SK-N-SH (cell line): ENCODE results near the gene PPP1R9A. TPM values are rescaled to one million over a fixed set of nuclear protein-coding genes. Genes with fewer than 3 reads are reported as not detected.

Source experiments
- CTCF ChIA-PET: fragments of 300-600, 350-600 bp; formaldehyde crosslinking; extraction: SDS; loops from one replicate; lab custom pipeline; 2021; lab: Yijun Ruan, JAX
- POLR2A ChIA-PET: fragments of 350-600 bp; sonication (Branson Sonifier 250); formaldehyde crosslinking; extraction: SDS; loops from one replicate; lab custom pipeline; 2020; ENCODE audit warnings: antibody characterized with exemption, inconsistent platforms; lab: Yijun Ruan, JAX
- DNase-seq: peaks from one replicate; pipeline ENCODE4 v3.0.0; 2012
- H2AFZ ChIP-seq: fragments of 200-600 bp; sonication (generic); 2 replicates; pipeline ENCODE4 v1.8.1; 2016; ENCODE audit warnings: antibody characterized with exemption, mild to moderate bottlenecking, low read depth
- H3F3A ChIP-seq: fragments of 200-600 bp; sonication (generic); replicated peaks from 2 replicates; pipeline ENCODE3; 2016; ENCODE audit warnings: antibody characterized with exemption, mild to moderate bottlenecking; ENCODE audit not compliant: insufficient read depth
- H3K27ac ChIP-seq, 2 experiments: fragments of 200-500 bp in 1 of 2; fragments of 200-600 bp in 1 of 2; sonication (Bioruptor generic) in 1 of 2; sonication (generic), shearing (Covaris generic) in 1 of 2; 2 replicates each; pipeline versions ENCODE4 v1.5.1 to v1.6.1; 2014 to 2016; ENCODE audit warnings: low read depth in 2 of 2, inconsistent platforms in 1 of 2, low read length in 1 of 2, mild to moderate bottlenecking in 1 of 2, mixed read lengths in 1 of 2
- H3K27me3 ChIP-seq: fragments of 200-600 bp; sonication (generic), shearing (Covaris generic); 2 replicates; pipeline ENCODE4 v1.6.1; 2016; ENCODE audit warnings: mixed run types; ENCODE audit not compliant: insufficient read depth
- H3K36me3 ChIP-seq, 2 experiments: fragments of 200-500 bp in 1 of 2; fragments of 200-600 bp in 1 of 2; sonication (Bioruptor generic) in 1 of 2; sonication (generic) in 1 of 2; replicated peaks in 1 of 2; 2 replicates each; pipeline versions ENCODE3 to v1.5.1; 2014 to 2016; ENCODE audit warnings: low read length in 1 of 2, mild to moderate bottlenecking in 1 of 2; ENCODE audit not compliant: insufficient read depth in 2 of 2, control insufficient read depth in 1 of 2
- H3K4me1 ChIP-seq, 2 experiments: fragments of 200-500 bp in 1 of 2; fragments of 200-600 bp in 1 of 2; sonication (Bioruptor generic) in 1 of 2; sonication (generic), shearing (Covaris generic) in 1 of 2; 2 replicates each; pipeline versions ENCODE4 v1.5.1 to v1.6.1; 2014 to 2016; ENCODE audit warnings: low read depth in 1 of 2, low read length in 1 of 2, mixed run types in 1 of 2; ENCODE audit not compliant: insufficient read depth in 2 of 2, control insufficient read depth in 1 of 2
- H3K4me2 ChIP-seq: fragments of 200-600 bp; sonication (generic), shearing (Covaris generic); 2 replicates; pipeline ENCODE4 v1.6.1; 2017; ENCODE audit warnings: mixed run types
- H3K4me3 ChIP-seq, 2 experiments: fragments of 200-500 bp in 1 of 2; fragments of 200-600 bp in 1 of 2; sonication (Bioruptor generic) in 1 of 2; sonication (generic), shearing (Covaris generic) in 1 of 2; 2 replicates each; pipeline versions ENCODE4 v1.5.1 to v1.8.1; 2014 to 2016; ENCODE audit warnings: low read depth in 2 of 2, inconsistent platforms in 1 of 2, low read length in 1 of 2, mild to moderate bottlenecking in 1 of 2, mixed read lengths in 1 of 2, moderate library complexity in 1 of 2
- H3K79me2 ChIP-seq: fragments of 200-600 bp; sonication (generic); 2 replicates; pipeline ENCODE4 v1.8.1; 2017; ENCODE audit warnings: mild to moderate bottlenecking; ENCODE audit not compliant: insufficient read depth
- H3K9ac ChIP-seq: fragments of 200-600 bp; sonication (generic); 2 replicates; pipeline ENCODE4 v1.6.1; 2017; ENCODE audit warnings: mixed run types
- H3K9me2 ChIP-seq: fragments of 200-600 bp; sonication (generic); 2 replicates; pipeline ENCODE4 v1.6.1; 2017; ENCODE audit warnings: mixed run types
- H3K9me3 ChIP-seq: fragments of 200-600 bp; sonication (generic); 2 replicates; pipeline ENCODE4 v1.6.1; 2017; ENCODE audit warnings: mixed run types, mild to moderate bottlenecking, moderate library complexity
- H4K20me1 ChIP-seq: fragments of 200-600 bp; sonication (generic); 2 replicates; pipeline ENCODE4 v1.6.1; 2017; ENCODE audit warnings: mild to moderate bottlenecking, mixed run types; ENCODE audit not compliant: insufficient read depth
- CHD2 ChIP-seq: fragments of 150-350 bp; IDR thresholded peaks from 2 replicates; pipeline ENCODE4 v1.6.1; 2018; ENCODE audit warnings: low read length; ENCODE audit not compliant: partially characterized antibody
- EZH2phosphoT487 ChIP-seq: fragments of 200-600 bp; sonication (generic); IDR thresholded peaks from 2 replicates; pipeline ENCODE4 v1.6.1; 2017; ENCODE audit warnings: low read depth, mixed run types, mild to moderate bottlenecking, antibody characterized with exemption, moderate library complexity, borderline replicate concordance
- FOSL2 ChIP-seq: IDR thresholded peaks from 2 replicates; pipeline ENCODE4 v1.4.0; 2012; ENCODE audit warnings: low read depth, mild to moderate bottlenecking, moderate library complexity, borderline replicate concordance
- GATA2 ChIP-seq: sonication (generic); formaldehyde crosslinking; IDR thresholded peaks from 2 replicates; pipeline ENCODE4 v1.5.0; 2020; ENCODE audit warnings: mild to moderate bottlenecking, missing genetic modification reagents
- JUND ChIP-seq: IDR thresholded peaks from 2 replicates; pipeline ENCODE4 v1.4.0; 2012
- MXI1 ChIP-seq: IDR thresholded peaks from 2 replicates; pipeline ENCODE4 v1.6.1; 2012; ENCODE audit warnings: mild to moderate bottlenecking, low read depth, low read length, improper control_type of control experiment
- NFIC ChIP-seq: IDR thresholded peaks from 2 replicates; pipeline ENCODE4 v1.4.0; 2012; ENCODE audit warnings: borderline replicate concordance
- NRF1 ChIP-seq: IDR thresholded peaks from 2 replicates; pipeline ENCODE4 v1.6.1; 2012; ENCODE audit warnings: low read depth, mild to moderate bottlenecking, low read length
- RAD21 ChIP-seq: IDR thresholded peaks from 2 replicates; pipeline ENCODE4 v1.6.1; 2012; ENCODE audit warnings: mild to moderate bottlenecking, low read length
- RCOR1 ChIP-seq: fragments of 150-350 bp; IDR thresholded peaks from 2 replicates; pipeline ENCODE4 v1.6.1; 2017; ENCODE audit warnings: antibody characterized with exemption, low read length
- RFX5 ChIP-seq: IDR thresholded peaks from 2 replicates; pipeline ENCODE4 v1.6.1; 2012; ENCODE audit warnings: mild to moderate bottlenecking, improper control_type of control experiment, low read length
- RXRA ChIP-seq: IDR thresholded peaks from 2 replicates; pipeline ENCODE4 v1.4.0; 2012; ENCODE audit warnings: low read depth, mild to moderate bottlenecking, borderline replicate concordance
- SIN3A ChIP-seq: IDR thresholded peaks from 2 replicates; pipeline ENCODE4 v1.6.1; 2012; ENCODE audit warnings: low read depth, mild to moderate bottlenecking, low read length, moderate library complexity, borderline replicate concordance
- TCF12 ChIP-seq: IDR thresholded peaks from 2 replicates; pipeline ENCODE4 v1.4.0; 2012
- TEAD4 ChIP-seq: IDR thresholded peaks from 2 replicates; pipeline ENCODE4 v1.4.0; 2012; ENCODE audit warnings: mild to moderate bottlenecking, borderline replicate concordance; ENCODE audit not compliant: insufficient read depth
- WGBS: methylation state at CpG from one replicate; pipeline ENCODE4 v1.1.6; 2017; ENCODE audit warnings: low lambda C conversion rate; 5-methylcytosine and 5-hydroxymethylcytosine counted together
- polyA plus RNA-seq, 3 experiments: library from polyadenylated mRNA; depleted of rRNA; stranded (reverse); fragments of >200 nt; gene quantifications; 2 replicates each; pipeline ENCODE4 v1.2.3, GENCODE V29; 2012
- TF ChIP-seq, protein P1 (sequence below): IDR thresholded peaks from 2 replicates; pipeline ENCODE4; 2012
- TF ChIP-seq, protein P2 (sequence below): IDR thresholded peaks from 2 replicates; pipeline ENCODE4 v1.6.1; 2012; ENCODE audit warnings: mild to moderate bottlenecking, low read depth, low read length, moderate library complexity
- TF ChIP-seq, protein P3 (sequence below): fragments of 150-350 bp; IDR thresholded peaks from 2 replicates; pipeline ENCODE4 v1.6.1; 2017; ENCODE audit warnings: antibody characterized with exemption, low read length, low read depth, borderline replicate concordance
- TF ChIP-seq, protein P4 (sequence below): fragments of 200-600 bp; sonication (generic); IDR thresholded peaks from 2 replicates; pipeline ENCODE4 v1.6.1; 2017; ENCODE audit warnings: antibody characterized with exemption, mild to moderate bottlenecking, moderate library complexity
- TF ChIP-seq, protein P5 (sequence below): IDR thresholded peaks from 2 replicates; pipeline ENCODE4 v1.4.0; 2012; ENCODE audit warnings: low read depth

PPP1R9A gene
- polyA plus RNA-seq, 1 of the 3 experiments (the other 2 are of a cell fraction): 0.30 TPM

DNA sequence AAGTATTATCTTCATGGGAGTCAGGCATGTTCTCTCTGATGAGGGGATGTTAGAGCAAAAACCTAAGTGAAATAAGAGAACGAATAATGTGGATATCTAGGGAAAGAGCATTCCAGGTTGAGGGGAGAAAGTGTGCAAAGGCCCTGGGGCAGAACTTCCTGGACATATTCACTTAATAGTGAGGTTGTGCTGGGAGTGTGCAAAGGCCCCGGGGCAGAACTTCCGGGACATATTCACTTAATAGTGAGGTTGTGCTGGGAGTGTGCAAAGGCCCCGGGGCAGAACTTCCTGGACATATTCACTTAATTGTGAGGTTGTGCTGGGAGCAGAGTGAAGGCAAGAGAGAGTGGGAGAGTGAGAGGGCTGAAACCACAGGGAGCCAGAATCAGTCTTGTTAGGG, 405.2 kb downstream of the PPP1R9A start:
- no peak overlapping the region for H3K4me2 ChIP-seq
- H4K20me1 ChIP-seq: no peaks in the 10 kb centered on the region
- H3K9ac ChIP-seq: no peak overlapping the region
- POLR2A ChIA-PET: no interaction called here
- H3K9me2 ChIP-seq: no peaks in the 10 kb centered on the region
- CTCF ChIA-PET: no interaction called here
- 44% methylated on average over 4 of the region's 4 CpGs for WGBS
- H3K27me3 ChIP-seq: no peaks in the 10 kb centered on the region
- no peak overlapping the region for H3K4me3 ChIP-seq
- TF ChIP-seq EZH2phosphoT487 (no peak), RFX5 (no peak), JUND (no peak), NRF1 (no peak), RAD21 (no peak), GATA2 (CRISPR knock-in tag) (no peak), TCF12 (no peak)
- TF ChIP-seq, protein P1, sequence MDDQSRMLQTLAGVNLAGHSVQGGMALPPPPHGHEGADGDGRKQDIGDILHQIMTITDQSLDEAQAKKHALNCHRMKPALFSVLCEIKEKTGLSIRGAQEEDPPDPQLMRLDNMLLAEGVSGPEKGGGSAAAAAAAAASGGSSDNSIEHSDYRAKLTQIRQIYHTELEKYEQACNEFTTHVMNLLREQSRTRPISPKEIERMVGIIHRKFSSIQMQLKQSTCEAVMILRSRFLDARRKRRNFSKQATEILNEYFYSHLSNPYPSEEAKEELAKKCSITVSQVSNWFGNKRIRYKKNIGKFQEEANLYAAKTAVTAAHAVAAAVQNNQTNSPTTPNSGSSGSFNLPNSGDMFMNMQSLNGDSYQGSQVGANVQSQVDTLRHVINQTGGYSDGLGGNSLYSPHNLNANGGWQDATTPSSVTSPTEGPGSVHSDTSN: no peak
- H3K27ac ChIP-seq: no peak overlapping the region
- no peaks in the 10 kb centered on the region for H3K9me3 ChIP-seq
- H2AFZ ChIP-seq: no peak overlapping the region
- no peaks in the 10 kb centered on the region for H3K79me2 ChIP-seq
- no peaks in the 10 kb centered on the region for H3F3A ChIP-seq
- no peaks in the 10 kb centered on the region for H3K36me3 ChIP-seq
- H3K4me1 ChIP-seq: peaks cover 3 to 4% of the 10 kb centered on the region in 2 experiments; a peak in 2 of 4 replicates
- DNase-seq: no peak

DNA sequence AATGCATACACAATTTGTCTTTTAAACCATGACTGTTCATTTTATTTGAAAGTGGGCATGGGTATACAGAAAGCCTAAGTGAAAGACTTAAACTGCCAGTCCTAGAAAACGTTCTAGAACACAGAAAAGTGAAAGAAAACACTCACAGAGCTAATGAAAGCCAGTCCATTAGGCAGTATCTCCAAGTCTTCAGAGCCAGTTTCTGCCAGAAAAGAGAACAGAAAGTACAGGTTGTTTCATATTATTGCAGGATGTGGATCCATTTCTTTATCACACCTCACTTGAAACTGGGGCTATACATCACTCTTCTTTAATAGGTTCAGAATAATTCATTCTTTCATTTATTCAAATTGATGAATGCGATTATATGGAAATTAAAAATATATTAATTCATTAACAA, 409.2 kb downstream of the PPP1R9A start:
- Histone ChIP-seq H2AFZ (no peak overlapping the region), H3K4me1 (no peaks in the 10 kb centered on the region), H3F3A (no peaks in the 10 kb centered on the region), H4K20me1 (no peaks in the 10 kb centered on the region), H3K4me2 (no peak overlapping the region), H3K36me3 (no peaks in the 10 kb centered on the region), H3K9me2 (no peaks in the 10 kb centered on the region), H3K27ac (no peak overlapping the region), H3K4me3 (no peak overlapping the region), H3K27me3 (no peaks in the 10 kb centered on the region), H3K9me3 (no peaks in the 10 kb centered on the region), H3K9ac (no peak overlapping the region), H3K79me2 (no peaks in the 10 kb centered on the region)
- CTCF ChIA-PET: interaction anchor here (0.9 kb wide), 1 partner anchor 23 kb away, joined by 3 read pairs; no protein-coding TSS in a partner anchor
- 53% methylated on average over 2 of the region's 2 CpGs for WGBS
- POLR2A ChIA-PET: no interaction called here
- TF ChIP-seq CHD2: no peak
- TF ChIP-seq MXI1: no peak
- TF ChIP-seq, protein P2, sequence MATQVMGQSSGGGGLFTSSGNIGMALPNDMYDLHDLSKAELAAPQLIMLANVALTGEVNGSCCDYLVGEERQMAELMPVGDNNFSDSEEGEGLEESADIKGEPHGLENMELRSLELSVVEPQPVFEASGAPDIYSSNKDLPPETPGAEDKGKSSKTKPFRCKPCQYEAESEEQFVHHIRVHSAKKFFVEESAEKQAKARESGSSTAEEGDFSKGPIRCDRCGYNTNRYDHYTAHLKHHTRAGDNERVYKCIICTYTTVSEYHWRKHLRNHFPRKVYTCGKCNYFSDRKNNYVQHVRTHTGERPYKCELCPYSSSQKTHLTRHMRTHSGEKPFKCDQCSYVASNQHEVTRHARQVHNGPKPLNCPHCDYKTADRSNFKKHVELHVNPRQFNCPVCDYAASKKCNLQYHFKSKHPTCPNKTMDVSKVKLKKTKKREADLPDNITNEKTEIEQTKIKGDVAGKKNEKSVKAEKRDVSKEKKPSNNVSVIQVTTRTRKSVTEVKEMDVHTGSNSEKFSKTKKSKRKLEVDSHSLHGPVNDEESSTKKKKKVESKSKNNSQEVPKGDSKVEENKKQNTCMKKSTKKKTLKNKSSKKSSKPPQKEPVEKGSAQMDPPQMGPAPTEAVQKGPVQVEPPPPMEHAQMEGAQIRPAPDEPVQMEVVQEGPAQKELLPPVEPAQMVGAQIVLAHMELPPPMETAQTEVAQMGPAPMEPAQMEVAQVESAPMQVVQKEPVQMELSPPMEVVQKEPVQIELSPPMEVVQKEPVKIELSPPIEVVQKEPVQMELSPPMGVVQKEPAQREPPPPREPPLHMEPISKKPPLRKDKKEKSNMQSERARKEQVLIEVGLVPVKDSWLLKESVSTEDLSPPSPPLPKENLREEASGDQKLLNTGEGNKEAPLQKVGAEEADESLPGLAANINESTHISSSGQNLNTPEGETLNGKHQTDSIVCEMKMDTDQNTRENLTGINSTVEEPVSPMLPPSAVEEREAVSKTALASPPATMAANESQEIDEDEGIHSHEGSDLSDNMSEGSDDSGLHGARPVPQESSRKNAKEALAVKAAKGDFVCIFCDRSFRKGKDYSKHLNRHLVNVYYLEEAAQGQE: no peak
- no peak for TF ChIP-seq SIN3A
- no peak for TF ChIP-seq RXRA
- no peak for TF ChIP-seq JUND
- TF ChIP-seq, protein P3, sequence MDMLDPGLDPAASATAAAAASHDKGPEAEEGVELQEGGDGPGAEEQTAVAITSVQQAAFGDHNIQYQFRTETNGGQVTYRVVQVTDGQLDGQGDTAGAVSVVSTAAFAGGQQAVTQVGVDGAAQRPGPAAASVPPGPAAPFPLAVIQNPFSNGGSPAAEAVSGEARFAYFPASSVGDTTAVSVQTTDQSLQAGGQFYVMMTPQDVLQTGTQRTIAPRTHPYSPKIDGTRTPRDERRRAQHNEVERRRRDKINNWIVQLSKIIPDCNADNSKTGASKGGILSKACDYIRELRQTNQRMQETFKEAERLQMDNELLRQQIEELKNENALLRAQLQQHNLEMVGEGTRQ: no peak
- no peak for TF ChIP-seq FOSL2
- no peak for TF ChIP-seq TEAD4
- TF ChIP-seq, protein P4, sequence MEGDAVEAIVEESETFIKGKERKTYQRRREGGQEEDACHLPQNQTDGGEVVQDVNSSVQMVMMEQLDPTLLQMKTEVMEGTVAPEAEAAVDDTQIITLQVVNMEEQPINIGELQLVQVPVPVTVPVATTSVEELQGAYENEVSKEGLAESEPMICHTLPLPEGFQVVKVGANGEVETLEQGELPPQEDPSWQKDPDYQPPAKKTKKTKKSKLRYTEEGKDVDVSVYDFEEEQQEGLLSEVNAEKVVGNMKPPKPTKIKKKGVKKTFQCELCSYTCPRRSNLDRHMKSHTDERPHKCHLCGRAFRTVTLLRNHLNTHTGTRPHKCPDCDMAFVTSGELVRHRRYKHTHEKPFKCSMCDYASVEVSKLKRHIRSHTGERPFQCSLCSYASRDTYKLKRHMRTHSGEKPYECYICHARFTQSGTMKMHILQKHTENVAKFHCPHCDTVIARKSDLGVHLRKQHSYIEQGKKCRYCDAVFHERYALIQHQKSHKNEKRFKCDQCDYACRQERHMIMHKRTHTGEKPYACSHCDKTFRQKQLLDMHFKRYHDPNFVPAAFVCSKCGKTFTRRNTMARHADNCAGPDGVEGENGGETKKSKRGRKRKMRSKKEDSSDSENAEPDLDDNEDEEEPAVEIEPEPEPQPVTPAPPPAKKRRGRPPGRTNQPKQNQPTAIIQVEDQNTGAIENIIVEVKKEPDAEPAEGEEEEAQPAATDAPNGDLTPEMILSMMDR: no peak
- TF ChIP-seq, protein P5, sequence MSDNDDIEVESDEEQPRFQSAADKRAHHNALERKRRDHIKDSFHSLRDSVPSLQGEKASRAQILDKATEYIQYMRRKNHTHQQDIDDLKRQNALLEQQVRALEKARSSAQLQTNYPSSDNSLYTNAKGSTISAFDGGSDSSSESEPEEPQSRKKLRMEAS: no peak
- TF ChIP-seq NFIC: no peak
- no peak for TF ChIP-seq RCOR1
- TF ChIP-seq GATA2 (CRISPR knock-in tag): no peak
- TF ChIP-seq EZH2phosphoT487: no peak
- DNase-seq: no peak
